ENCODE measurements around the gene RNPS1.

Gene RNPS1

DNA sequence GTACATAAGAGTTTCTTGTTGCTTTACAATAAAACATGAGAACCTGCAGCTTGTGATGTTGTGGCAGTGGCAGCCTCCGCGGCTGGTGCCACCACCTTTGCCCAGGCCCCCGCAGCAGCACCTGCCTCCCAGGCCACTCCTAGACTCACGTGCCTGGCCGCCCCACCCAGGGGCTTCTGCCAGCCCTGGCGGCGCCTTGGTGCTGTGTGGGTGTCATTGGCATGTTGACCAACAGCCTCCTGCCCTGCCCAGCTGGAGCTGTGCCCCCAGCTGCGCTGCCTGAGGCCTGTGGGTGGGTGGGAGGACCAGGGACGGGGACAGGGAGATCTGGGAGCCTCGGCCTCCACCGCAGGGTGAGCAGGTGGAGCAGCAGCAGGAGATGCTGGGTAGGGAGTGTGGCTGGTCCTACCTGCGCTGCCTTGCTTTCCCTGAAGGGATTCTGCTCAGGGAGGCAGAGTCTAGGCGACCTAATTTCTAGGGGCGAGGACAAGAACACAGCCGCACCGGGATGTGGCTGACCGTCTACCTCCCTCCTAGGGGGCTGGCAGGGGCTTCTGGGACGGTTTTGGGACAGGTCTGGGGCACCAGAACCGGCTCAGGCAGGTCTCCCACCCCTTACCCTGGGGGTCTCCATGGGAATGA is 32.1 kb downstream of the RNPS1 start:
- no peak for DNase-seq (ENCODE audit: low spot score)

DNA sequence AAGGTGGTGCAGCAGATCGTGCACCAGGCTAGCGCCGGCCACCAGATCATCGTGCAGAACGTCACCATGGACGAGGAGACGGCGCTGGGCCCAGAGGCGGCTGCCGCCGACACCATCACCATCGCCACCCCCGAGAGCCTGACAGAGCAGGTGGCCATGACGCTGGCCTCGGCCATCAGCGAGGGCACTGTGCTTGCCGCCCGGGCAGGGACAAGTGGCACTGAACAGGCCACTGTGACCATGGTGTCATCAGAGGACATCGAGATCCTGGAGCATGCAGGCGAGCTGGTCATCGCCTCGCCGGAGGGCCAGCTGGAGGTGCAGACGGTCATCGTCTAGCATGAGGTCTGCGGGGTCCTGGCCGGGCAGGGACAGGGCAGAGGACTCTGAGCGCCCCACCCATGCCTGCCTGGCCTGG is 32.7 kb downstream of the RNPS1 start:
- no peak for DNase-seq (ENCODE audit: low spot score)

DNA sequence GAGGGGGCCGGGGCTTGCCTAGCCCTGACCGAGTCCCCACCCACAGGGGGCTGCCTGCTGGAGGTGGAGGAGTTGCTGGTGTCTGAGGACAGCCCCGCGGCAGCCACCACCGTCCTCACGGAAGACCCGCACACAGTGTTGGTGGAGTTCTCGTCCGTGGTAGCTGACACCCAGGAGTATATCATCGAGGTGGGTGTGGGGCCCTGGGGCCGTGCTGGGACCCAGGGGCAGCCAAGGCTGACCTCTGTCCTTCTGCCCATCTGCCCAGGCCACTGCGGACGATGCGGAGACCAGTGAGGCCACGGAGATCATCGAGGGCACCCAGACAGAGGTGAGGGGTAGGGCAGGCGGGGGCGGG is 33.1 kb downstream of the RNPS1 start:
- DNase-seq (ENCODE audit: low spot score), result no peak

DNA sequence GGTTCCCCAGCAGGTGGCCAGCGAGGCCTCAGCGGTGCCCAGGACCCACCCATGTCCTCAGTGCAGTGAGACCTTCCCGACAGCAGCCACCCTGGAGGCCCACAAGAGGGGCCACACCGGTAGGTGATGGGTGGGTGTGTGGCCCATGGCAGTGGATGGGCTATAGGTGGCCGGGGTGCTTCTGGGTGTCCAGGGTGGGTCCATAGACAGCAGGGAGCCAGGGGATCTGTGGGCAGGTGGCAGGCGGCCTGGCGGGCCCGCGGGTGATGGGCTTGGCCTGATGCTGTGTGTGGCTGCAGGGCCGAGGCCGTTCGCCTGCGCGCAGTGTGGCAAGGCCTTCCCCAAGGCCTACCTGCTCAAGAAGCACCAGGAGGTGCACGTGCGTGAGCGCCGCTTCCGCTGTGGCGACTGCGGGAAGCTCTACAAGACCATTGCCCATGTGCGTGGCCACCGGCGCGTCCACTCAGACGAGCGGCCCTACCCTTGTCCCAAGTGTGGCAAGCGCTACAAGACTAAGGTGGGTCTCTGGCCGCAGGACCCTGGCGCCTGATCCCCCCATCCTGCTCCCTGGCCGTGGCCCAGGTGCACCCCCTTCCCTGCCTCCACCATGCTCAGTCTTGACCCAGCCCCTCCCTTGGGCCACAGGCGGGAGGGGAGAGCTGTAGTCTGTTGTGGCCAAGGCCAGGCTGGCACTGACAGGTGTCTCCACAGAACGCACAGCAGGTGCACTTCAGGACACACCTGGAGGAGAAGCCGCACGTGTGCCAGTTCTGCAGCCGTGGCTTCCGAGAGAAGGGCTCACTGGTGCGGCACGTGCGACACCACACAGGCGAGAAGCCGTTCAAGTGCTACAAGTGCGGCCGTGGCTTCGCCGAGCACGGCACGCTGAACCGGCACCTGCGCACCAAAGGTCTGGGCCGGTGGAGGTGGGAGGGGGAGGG is 33.8 kb downstream of the RNPS1 start:
- no peak for DNase-seq (ENCODE audit: low spot score)

DNA sequence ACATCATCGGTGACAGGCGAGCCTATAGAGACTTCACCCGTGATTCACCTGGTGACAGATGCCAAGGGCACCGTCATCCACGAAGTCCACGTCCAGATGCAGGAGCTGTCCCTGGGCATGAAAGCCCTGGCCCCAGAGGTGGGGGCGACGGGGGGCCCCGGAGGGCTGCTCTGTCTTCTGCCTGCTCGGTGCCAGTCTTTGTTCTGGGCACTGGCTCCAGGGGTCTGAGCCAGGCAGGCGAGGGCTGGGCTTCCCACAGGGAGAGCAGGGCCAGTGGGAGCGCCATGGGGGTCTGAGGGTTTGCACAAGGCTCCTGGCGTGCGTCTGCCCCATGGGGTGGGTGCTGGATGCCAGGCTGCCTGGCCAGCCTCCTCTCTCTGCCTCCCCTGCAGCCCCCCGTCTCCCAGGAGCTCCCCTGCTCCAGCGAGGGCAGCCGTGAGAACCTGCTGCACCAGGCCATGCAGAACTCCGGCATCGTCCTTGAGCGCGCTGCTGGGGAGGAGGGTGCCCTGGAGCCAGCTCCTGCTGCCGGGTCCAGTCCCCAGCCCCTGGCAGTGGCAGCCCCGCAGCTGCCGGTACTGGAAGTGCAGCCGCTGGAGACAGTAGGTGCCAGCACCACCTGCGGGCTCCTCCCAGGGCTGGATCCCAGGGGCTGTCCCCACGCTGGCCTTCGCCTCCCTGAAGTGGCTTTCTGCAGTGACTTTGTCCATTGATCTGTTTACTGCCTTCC is 34.7 kb downstream of the RNPS1 start:
- no peak for DNase-seq (ENCODE audit: low spot score)

DNA sequence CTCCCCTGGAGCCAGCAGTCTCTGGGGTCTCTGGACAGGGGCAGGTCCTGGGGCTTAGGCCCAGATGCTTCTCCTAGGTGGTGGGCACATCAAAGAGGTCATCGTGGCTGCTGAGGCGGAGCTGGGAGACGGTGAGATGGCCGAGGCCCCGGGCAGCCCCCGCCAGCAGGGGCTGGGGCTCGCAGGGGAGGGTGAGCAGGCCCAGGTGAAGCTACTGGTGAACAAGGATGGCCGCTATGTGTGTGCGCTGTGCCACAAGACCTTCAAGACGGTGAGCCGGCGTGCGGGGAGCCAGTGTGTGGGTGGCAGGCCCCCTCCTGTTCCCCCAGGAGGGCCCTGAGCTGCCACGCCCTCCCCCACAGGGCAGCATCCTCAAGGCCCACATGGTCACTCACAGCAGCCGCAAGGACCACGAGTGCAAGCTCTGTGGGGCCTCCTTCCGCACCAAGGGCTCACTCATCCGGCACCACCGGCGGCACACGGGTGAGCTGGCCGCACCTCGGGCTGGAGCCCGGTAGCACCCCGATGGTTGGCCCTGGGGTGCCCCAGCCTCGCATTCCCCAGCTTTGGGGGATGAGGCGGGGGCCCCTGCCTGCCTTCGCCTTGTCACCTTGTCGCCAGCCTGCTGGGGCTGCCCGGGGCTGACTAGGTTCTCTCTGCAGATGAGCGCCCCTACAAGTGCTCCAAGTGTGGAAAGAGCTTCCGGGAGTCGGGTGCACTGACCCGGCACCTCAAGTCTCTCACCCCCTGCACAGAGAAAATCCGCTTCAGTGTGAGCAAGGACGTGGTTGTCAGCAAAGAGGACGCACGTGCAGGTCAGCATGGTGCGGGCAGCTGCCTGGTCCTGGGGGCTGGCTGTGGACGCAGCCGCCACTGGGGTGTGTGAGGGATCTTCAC is 35.6 kb downstream of the RNPS1 start:
- no peak for DNase-seq (ENCODE audit: low spot score)

DNA sequence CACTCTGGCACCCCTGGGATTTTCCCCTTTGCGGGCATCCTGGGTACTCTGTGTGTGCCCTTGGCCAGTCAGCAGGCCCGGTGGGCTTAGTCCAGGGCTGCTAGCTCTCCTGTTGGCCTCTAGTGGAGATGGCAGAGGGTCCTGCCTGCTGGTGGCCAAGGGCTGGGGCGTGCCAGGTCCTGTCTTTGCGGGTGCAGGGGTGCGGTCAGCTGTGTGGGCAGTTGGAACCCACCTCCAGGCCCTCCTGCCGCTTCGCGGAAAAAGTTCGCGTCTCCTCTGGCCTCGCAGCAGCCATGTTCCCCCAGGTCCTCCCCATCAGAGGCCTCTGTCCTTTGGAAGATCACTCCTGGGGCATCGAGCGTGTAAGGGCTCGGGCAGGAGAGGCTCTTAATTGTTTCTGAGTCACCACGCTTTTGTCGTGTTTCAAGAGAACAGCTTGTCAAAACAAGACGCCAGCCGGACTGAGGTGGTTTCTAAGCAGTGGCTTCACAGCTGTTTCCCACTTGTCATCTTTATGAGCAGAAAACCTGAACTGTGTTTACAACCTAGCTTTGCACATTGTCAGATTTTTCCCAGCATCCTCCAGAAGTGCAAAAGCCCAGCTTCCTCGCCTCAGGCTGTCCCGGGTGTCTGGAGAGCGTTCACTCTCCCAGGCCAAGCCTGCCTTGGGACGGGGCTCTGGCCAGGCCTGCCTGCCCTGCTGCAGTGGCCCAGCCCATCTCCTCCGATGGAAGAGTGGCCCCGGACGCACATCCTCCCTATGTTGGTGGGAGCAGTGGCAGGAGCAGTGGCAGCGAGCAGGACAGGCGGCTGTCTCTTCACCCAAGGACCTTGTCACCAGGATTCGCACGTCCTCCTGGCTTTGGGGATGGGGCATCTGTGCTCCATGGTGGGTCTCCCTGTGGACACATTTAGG is 36.7 kb downstream of the RNPS1 start:
- no peak for DNase-seq (ENCODE audit: low spot score)

DNA sequence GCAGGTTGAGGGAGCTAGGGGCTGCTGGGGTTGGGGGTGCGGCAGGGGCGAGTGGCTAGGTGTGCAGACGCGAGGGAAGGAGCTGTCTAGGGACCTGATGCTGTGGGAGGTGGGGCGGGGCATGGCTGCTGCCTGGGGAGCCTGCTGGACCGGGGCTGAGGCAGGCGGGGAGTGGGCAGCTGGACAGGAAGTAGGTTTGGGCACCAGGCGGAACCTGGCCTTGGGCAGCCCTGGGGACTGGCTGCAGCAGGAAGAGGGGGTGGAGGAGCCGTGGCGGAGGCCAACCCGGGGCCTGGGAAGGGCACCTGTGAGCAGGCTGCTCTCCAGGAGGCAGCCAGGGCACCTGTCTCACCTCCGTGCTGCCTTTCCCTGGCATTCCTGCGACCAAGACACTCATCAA is 37.5 kb downstream of the RNPS1 start:
- no peak for DNase-seq (ENCODE audit: low spot score)

DNA sequence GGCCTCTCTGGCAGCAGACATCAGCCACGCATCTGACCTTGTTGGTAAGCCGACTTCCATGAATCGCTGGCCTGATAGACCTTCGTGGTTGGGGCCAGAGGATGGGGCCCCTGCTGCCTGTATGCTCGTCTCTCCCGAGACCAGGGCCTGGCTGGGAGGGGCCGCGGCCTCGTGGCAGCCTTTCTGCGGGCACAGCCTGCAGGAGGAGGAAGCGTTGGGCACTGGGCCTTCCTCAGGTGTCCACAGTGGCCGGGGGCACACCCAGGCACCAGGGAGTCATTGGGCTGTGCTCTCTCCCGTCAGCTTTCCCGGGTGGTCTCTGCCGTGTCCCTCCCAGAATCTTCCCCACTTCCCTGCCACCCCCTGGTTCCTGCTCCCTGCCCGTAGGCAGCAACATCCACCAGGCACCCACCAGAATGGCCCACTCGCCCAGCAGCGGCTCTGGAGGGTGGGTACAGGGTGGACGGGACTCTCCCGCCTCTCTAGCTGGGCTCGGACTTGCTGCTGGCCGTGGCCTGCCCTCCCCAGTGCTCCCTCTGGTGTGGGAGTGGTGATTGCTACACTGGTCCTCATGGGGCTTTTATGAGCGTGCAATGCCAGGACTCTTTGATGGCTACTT is 38.2 kb downstream of the RNPS1 start:
- DNase-seq (ENCODE audit: low spot score), result no peak

DNA sequence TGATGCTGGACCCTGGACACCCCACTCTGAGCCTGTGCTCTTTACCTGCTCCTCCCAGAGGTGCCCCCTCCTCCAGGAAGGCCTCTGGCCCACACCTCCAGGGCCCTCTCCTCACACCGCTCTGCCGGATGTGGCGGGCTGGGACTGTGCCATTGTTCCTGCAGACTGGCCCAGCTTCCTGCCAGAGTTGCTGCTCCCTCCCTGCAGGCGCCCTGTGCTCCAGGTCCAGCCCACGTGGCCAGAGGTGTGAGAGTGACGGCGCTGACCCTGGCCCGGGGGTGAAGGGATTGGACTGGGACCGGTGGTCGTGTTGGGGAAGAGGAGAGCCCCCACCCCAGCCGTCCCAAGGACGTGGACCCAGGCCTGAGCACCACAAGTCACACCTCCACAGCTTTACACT is 38.8 kb downstream of the RNPS1 start:
- no peak for DNase-seq (ENCODE audit: low spot score)

DNA sequence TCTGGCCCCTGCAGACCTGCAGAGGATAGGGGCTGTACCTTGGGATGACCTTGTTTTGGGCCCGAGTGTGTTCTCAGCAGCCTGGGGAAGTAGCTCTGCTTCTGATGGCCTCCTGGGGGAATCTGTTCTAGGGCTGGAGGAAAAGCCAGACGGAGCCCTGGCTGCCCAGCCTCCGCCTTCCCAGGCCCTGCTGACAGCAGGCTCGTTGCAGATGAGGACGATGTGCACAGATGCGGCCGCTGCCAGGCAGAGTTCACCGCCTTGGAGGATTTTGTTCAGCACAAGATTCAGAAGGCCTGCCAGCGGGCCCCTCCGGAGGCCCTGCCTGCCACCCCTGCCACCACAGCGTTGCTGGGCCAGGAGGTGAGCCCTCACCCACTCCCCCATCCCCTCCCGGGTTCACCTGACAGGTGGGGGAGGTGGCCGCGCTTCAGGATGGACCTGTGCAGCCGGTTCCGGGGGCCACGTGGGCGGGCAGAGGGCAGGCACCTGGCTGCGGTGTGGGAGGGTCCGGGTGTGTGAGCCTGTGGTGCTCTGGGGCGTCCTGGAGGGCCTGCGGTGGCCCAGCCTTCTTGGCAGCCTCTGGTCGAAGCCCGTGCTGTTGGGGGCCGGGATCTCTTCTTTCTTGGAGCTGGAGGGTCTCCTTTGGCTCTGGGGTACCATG is 39.6 kb downstream of the RNPS1 start:
- DNase-seq (ENCODE audit: low spot score), result no peak

DNA sequence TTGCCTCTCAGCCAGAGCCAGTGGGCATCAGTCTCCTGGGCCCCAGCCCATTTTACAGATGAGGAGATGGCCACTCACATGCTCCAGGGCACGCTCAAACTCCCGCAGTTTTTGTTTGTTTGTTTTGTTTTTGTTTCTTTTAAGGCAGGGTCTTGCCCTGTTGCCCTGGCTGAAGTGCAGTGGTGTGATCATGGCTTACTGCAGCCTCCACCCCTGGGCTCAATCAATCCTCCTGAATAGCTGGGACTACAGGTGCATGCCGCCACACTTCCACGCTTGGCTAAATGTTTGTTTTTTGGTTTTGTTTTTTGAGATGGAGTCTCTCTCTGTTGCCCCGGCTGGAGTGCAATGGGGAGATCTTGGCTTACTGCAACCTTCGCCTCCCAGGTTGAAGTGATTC is 41.0 kb downstream of the RNPS1 start:
- no peak for DNase-seq (ENCODE audit: low spot score)

DNA sequence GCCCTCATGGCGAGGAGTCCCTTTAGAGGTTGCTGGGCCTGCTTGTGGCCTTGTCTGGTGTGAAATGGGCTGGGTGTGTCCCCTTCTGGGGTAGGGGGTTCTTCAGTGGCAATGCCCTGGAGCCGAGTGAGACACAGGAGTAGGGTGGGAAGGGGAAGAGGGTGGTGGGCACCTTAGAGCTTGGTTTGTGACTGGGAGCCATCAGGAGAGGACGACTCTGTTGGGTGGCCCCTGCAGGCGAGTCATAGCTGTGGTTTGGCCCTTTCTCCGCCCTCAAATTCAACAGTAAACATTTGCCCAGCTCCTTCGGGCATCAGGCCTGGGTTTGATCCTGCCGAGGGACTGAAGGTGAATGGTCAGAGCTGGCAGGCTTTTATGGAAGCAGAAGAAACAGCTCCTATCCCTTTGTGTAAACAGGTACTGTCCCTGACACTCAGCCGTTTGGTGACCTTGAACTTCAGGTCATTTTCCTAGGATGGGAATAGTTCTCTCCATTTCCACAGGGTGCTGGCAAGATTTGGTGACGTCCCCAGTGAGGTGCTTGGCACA is 41.6 kb downstream of the RNPS1 start:
- DNase-seq (ENCODE audit: low spot score), result no peak

DNA sequence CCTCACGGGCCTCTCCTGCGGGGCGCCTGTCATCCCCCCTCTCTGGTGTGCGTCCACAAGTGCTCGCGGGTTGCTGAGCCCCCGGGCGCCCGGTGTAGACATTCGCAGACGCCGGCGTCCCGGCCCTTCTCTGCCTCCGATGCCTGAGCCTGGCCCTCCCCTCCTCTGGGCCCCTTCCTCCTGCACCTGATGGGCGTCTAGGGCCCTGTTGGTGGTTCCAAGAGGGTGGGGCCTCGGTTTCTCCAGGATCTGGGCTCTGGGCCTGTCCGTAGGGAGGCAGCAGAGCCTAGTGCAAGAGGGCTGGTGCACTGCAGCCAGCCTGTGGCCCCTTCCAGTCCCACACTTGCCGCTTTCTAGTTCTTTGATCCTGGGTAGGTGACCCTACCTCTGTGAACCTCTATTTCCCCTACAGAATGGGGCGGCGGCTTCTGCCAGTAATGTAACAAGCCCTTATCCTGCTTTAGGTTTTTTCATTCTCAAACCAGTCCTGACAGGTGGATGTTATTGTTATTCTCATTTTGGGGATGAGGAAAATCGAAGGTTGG is 43.9 kb downstream of the RNPS1 start:
- DNase-seq (ENCODE audit: low spot score), result peak; percentile 70

DNA sequence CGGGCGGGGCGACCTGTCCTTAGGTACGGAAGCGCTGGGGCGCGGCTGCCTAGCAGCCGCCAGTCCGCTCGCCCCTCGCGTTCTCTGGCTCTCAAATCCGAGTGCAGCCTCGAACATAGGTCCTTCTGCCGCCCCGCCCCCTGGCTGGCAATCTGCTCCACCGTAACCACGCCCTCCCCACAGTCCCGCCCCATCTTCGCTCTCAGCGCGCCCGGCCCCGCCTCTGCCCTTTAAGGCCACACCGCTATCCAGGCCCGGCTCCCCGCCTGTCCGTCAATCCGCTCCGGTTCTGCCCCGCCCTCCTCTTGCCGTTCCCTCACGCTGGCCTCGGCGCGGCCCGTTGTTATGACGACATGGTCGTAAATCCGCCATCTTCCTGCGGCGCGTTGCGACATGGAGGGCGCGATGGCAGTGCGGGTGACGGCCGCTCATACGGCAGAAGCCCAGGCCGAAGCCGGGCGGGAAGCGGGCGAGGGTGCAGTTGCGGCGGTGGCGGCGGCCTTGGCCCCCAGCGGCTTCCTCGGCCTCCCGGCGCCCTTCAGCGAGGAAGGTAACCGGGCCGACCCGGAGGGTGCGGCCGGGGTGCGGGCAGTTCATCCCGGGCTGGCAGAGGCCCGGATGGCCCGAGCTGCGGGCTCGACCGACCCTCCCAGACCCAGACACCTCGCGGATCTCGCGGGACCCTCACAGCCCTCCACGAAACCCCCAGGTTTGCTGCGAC is 44.5 kb downstream of the RNPS1 start, which contains the start of gene E4F1:
TSS of gene E4F1 (plus strand) at position 371 of the 721 bp plus-strand sequence. CDS start at position 394, 23 bp downstream.
- DNase-seq (ENCODE audit: low spot score), result peak; percentile 97

DNA sequence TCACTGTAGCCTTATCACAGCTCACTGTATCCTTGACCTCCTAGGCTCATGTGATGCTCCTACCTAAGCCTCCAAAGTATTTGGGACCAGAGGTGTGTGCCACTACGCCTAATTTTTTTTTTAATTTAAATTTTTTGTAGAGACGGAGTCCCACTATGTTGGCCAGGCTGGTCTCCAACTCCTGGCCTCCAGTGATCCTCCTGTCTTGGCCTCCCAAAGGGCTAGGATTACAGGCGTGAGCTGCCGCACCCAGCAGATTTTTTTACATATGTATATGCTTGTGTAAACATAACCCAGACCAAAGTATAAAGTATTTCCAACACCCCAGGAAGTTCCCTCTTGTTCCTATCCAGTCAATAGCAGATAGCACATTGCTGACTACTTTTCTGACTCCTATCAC is 51.6 kb downstream of the RNPS1 start:
- no peak for DNase-seq (ENCODE audit: low spot score)

DNA sequence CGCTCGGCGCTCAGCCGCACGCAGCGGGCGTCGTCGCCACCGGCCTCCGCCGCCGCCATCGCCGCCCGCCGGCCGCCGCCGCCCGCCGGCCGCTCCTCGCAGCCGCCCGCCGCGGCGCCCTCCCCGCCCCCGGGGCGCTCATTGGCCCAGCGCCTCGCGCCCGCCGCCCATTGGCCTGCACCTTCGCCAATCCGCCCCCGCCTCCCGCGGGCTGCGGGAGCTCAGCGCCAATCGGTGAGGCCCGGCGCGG is 53.3 kb downstream of the RNPS1 start, which contains the start of gene PGP:
TSS of gene PGP (minus strand) at position 122 of the 250 bp plus-strand sequence. CDS start at position 59, 63 bp downstream.
- DNase-seq (ENCODE audit: low spot score), result no peak

All from HuH-7 (cell line).